KMS-11 (cell line): ENCODE results near the gene DLG2.

Source experiments
- H2AFZ ChIP-seq: fragments of 200-600 bp; sonication (generic); 2 replicates; pipeline ENCODE4 v1.6.1; 2016; ENCODE audit warnings: antibody characterized with exemption, mixed run types, low read depth
- H3K27ac ChIP-seq: fragments of 200-600 bp; sonication (generic); 2 replicates; pipeline ENCODE4 v1.6.1; 2016; ENCODE audit warnings: mild to moderate bottlenecking, mixed run types
- H3K27me3 ChIP-seq: fragments of 200-600 bp; sonication (generic); 2 replicates; pipeline ENCODE4 v1.6.1; 2017; ENCODE audit warnings: mild to moderate bottlenecking, low read depth, mixed run types, moderate library complexity; ENCODE audit not compliant: insufficient read depth
- H3K36me3 ChIP-seq: fragments of 200-600 bp; sonication (generic); 2 replicates; pipeline ENCODE4 v1.6.1; 2017; ENCODE audit warnings: mild to moderate bottlenecking, mixed run types; ENCODE audit not compliant: insufficient read depth
- H3K4me1 ChIP-seq: fragments of 200-600 bp; sonication (generic); 2 replicates; pipeline ENCODE4 v1.6.1; 2016; ENCODE audit warnings: mild to moderate bottlenecking, low read depth, mixed run types; ENCODE audit not compliant: poor library complexity, severe bottlenecking
- H3K4me2 ChIP-seq: fragments of 200-600 bp; sonication (generic); 2 replicates; pipeline ENCODE4 v1.7.0; 2016; ENCODE audit warnings: mild to moderate bottlenecking, mixed run types
- H3K4me3 ChIP-seq: fragments of 200-600 bp; sonication (generic); IDR thresholded peaks from 2 replicates; pipeline ENCODE4 v1.6.1; 2017; ENCODE audit warnings: low read depth, low read length, mixed read lengths; ENCODE audit not compliant: insufficient read depth
- H3K79me2 ChIP-seq: fragments of 200-600 bp; sonication (generic); 2 replicates; pipeline ENCODE4 v1.6.1; 2016; ENCODE audit warnings: low read depth, mixed run types; ENCODE audit not compliant: insufficient read depth
- H3K9ac ChIP-seq: fragments of 200-600 bp; sonication (generic); 2 replicates; pipeline ENCODE4 v1.6.1; 2016; ENCODE audit warnings: mild to moderate bottlenecking, mixed run types
- H4K20me1 ChIP-seq: fragments of 200-600 bp; sonication (generic); 2 replicates; pipeline ENCODE4 v1.6.1; 2016; ENCODE audit warnings: mild to moderate bottlenecking, mixed run types; ENCODE audit not compliant: insufficient read depth
- CTCF ChIP-seq: fragments of 200-600 bp; sonication (generic); conservative IDR thresholded peaks from 2 replicates; pipeline ENCODE4 v1.6.1; 2017; ENCODE audit warnings: low read depth, mild to moderate bottlenecking, antibody characterized with exemption, low read length, moderate library complexity, mixed read lengths

The DLG2 gene

GRCh38 chr11:83549984-83550667 lies 2077.0 kb downstream of the DLG2 start:
- Histone ChIP-seq H4K20me1 (no peaks in the 10 kb centered on the region), H3K4me3 (no peak overlapping the region), H2AFZ (no peak overlapping the region), H3K79me2 (no peaks in the 10 kb centered on the region), H3K9ac (no peak overlapping the region), H3K27me3 (no peaks in the 10 kb centered on the region), H3K4me2 (no peak overlapping the region), H3K36me3 (no peaks in the 10 kb centered on the region), H3K4me1 (no peaks in the 10 kb centered on the region), H3K27ac (no peak overlapping the region)
- TF ChIP-seq CTCF = no peak

GRCh38 chr11:83546368-83546767 lies 2080.8 kb downstream of the DLG2 start:
- no peak overlapping the region for H3K4me2 ChIP-seq
- no peaks in the 10 kb centered on the region for H3K27me3 ChIP-seq
- H4K20me1 ChIP-seq = no peaks in the 10 kb centered on the region
- no peak overlapping the region for H3K9ac ChIP-seq
- H3K27ac ChIP-seq = no peak overlapping the region
- H3K4me1 ChIP-seq = no peaks in the 10 kb centered on the region
- no peak overlapping the region for H2AFZ ChIP-seq
- H3K79me2 ChIP-seq = no peaks in the 10 kb centered on the region
- no peak for TF ChIP-seq CTCF
- no peak overlapping the region for H3K4me3 ChIP-seq
- H3K36me3 ChIP-seq = no peaks in the 10 kb centered on the region

- no peaks in the 10 kb centered on the region for H4K20me1 ChIP-seq
- no peak overlapping the region for H3K4me2 ChIP-seq
- no peaks in the 10 kb centered on the region for H3K79me2 ChIP-seq
- H3K36me3 ChIP-seq = no peaks in the 10 kb centered on the region
- H3K4me1 ChIP-seq = no peaks in the 10 kb centered on the region
- H3K27me3 ChIP-seq = no peaks in the 10 kb centered on the region
- TF ChIP-seq CTCF = no peak
- no peak overlapping the region for H2AFZ ChIP-seq
- H3K9ac ChIP-seq = no peak overlapping the region
- no peak overlapping the region for H3K27ac ChIP-seq
- H3K4me3 ChIP-seq = no peak overlapping the region
Observed at GRCh38 chr11:83545494-83546260, 2081.5 kb downstream of the DLG2 start.

GRCh38 chr11:83544846-83545245 lies 2082.3 kb downstream of the DLG2 start:
- no peak overlapping the region for H3K4me3 ChIP-seq
- H4K20me1 ChIP-seq = no peaks in the 10 kb centered on the region
- H3K9ac ChIP-seq = no peak overlapping the region
- TF ChIP-seq CTCF = no peak
- no peaks in the 10 kb centered on the region for H3K27me3 ChIP-seq
- H3K4me1 ChIP-seq = no peaks in the 10 kb centered on the region
- no peaks in the 10 kb centered on the region for H3K36me3 ChIP-seq
- no peaks in the 10 kb centered on the region for H3K79me2 ChIP-seq
- no peak overlapping the region for H2AFZ ChIP-seq
- H3K4me2 ChIP-seq = no peak overlapping the region
- H3K27ac ChIP-seq = no peak overlapping the region
